ENCODE data around the gene AZIN2.

- TF ChIP-seq CTCF (IDR thresholded peaks at IDR 0.05): no peak
- no peak for TF ChIP-seq POLR2A (IDR thresholded peaks at IDR 0.05)
- TF ChIP-seq POLR2AphosphoS5 (IDR thresholded peaks at IDR 0.05): no peak
These were observed 37.3 kb downstream of the AZIN2 start for GRCh38 chr1:33118274-33118673.
